GM19099 (cell line): Measurements from ENCODE around the gene ARHGAP24.

Experiments used
- POLR2A ChIP-seq: IDR thresholded peaks from 3 replicates; pipeline ENCODE4 v1.6.1; 2011; ENCODE audit warnings: low read depth; ENCODE audit not compliant: insufficient read length; ENCODE audit errors: extremely low read depth

ARHGAP24 gene

GRCh38 chr4:85715991-85716737, 241.2 kb downstream of the ARHGAP24 start:
- no peak for TF ChIP-seq POLR2A

- TF ChIP-seq POLR2A: no peak
Observed at GRCh38 chr4:85717351-85717750, 242.4 kb downstream of the ARHGAP24 start.

DNA sequence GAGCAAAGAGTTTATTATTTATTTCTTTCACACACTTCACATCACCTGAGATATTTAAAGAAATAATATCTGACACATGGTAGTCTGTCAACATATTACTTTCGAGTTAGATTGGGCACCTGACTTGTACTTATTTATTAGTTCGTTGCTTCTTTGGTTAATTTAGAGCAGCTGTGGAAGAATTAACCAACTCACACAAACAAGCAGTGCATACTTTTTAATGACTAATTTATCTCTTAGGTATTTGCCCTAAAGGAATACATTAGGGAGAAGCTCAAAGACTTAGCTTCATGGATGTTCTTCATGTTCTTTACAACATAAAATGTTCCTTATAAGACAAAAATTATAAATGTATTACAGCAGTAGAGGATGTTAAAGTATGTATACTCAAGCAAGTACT, 242.9 kb downstream of the ARHGAP24 start:
- TF ChIP-seq POLR2A: no peak

GRCh38 chr4:85720735-85721134, 245.8 kb downstream of the ARHGAP24 start:
- no peak for TF ChIP-seq POLR2A

GRCh38 chr4:85722401-85722800, 247.5 kb downstream of the ARHGAP24 start:
- TF ChIP-seq POLR2A: no peak

- no peak for TF ChIP-seq POLR2A
Observed at GRCh38 chr4:85722807-85723206, 247.9 kb downstream of the ARHGAP24 start.

DNA sequence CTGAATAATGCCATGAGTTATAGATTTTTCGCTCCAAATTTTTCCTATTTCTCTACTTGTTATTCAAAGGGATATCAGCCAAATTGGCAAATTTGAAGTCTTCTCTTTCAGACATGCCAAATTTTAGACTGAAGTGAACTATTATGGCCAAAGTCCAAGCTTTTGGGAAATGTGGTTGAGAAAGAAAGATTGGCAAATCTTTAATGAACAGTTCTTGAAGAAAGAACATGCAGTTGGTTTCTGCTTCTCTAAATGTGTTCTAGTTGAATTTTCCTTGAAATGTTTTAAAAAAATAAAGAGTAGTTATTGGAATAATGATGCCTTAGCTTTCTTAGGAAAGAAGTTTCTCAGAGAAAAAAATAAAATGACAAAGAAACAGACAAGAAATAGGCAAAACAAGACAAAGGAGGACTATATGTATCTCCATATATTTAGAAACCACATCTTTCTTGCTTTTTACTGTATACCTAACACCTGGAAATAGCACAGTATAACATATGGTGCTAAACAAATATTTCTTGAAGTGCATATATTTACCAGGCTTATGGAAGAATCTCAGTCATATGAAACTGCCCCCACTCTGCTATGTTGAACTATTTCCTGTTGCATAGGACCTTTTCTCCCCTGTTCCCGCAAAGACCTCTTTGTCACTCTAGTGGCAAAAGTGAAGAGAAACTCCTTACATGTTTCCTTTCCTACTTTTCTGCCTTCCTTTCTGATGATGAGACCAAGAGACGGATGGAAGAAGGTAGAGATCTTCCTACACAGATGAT, 250.0 kb downstream of the ARHGAP24 start:
- TF ChIP-seq POLR2A: no peak

DNA sequence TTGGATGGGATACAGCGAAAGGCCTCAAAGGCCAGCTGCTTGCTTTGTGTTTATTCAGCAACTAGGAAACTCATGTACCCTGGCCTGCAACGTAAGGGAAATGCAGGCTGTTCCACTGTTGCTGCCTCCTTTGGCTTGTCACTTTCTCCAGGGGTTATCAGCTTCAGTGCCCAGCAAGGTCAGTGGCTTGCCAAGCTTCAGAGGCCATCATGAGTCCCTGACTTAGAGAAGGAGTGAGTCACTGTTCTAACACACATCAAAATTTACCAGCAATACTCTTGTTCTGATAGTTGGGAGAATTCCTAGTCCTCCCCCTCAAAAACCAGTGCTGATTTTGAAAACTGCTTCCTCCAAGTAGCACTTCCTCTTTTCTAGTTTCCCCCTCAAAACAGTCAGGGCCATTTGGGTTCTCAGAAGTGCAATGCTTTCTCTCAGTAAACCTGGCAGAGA, 250.8 kb downstream of the ARHGAP24 start:
- TF ChIP-seq POLR2A: no peak

- no peak for TF ChIP-seq POLR2A
Observed at GRCh38 chr4:85726555-85726954, 251.6 kb downstream of the ARHGAP24 start.

GRCh38 chr4:85728464-85728863, 253.5 kb downstream of the ARHGAP24 start:
- no peak for TF ChIP-seq POLR2A

DNA sequence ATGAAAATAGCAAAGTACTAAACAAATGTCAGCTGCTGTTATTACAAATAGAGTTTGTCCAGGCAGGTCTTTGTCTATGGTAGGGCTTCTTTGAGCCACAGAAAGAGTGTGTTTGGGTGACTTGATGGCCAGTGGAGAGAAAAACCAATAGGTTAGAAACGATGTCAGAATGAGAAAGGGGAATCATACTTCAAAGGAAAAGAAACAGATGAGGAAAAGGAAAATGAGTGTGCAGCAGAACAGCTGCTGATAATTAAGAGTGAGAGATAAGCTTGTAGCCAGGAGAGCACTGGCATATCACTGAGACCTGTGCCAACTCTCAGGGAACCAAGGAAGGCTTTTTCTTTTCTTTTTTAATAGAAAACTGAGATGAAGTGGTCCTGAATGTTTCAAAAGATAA, 257.2 kb downstream of the ARHGAP24 start:
- no peak for TF ChIP-seq POLR2A

DNA sequence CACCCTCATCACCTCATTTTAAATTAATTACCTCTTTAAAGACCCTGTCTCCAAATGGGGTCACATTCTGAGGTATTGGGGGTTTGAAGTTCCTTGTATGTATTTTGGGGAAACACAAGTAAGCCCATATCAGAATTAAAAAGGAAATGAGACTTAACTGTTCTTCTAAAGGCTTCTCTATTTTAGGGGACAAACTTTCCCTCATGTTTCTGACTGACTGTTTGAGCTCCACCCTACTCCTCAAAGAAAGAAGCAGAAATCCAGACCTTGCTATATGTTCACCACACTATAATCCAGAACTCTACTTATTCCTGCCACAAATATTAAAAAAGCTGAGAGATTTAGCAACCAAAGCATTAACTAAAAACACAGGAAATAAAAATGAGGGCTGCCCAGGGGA, 258.8 kb downstream of the ARHGAP24 start:
- no peak for TF ChIP-seq POLR2A

DNA sequence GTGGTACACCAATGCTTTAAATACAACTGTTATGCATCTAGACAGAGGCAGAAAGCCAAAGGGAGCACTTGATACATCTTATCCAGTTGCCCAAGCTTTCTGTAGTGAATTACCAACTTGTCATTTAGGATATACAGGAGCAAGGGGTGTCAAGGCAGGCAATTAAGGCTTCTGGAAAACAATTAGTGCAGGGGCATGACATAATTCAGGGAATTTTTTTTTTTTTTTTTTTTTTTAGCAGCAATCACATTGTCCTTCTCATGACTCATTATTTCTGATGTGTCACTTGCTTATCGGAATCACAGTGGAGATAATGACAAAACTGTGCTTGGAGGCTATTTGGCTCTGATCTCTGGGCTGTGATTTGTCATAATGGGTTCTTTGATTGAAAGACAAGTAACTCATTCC, 259.5 kb downstream of the ARHGAP24 start:
- no peak for TF ChIP-seq POLR2A

DNA sequence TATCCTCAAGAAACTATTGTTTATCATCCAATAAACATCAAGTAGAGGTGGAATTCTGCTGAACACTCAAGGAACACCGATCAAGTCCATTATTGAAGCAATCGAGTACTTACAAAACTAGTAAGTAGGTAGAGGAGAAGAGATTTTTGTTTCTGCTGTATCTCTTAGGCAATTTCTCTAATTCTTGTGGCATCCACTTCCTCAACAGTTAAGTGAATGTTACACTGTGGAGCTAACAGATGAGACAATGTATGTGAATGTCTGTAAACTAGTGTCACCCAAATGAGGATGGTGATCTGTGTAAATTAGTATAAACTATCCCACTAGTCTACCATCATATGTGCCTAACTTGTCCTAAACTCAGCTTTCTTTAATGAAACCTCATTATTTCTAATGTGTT, 261.6 kb downstream of the ARHGAP24 start:
- no peak for TF ChIP-seq POLR2A

DNA sequence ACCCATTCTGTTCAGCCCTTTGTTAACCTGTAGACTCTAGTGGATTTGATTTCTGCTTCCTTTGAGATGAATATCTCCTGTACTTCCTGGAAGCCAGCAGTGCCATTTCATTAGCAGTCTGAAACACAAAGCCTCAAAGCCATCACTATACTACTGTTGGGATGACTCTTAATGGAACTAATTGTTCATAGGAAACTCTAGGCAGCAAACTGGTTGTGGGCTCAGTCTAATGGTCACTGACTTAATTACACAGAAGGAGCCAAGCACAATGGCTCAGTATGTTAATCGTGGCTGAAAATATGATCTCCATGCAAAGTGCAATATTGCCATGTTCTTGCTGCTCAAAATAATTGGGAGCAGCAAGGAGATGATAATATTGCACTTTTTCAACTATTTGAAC, 262.3 kb downstream of the ARHGAP24 start:
- TF ChIP-seq POLR2A: no peak

- no peak for TF ChIP-seq POLR2A
Observed at GRCh38 chr4:85738721-85739120, 263.8 kb downstream of the ARHGAP24 start.

- TF ChIP-seq POLR2A: no peak
Observed at GRCh38 chr4:85740431-85740861, 265.5 kb downstream of the ARHGAP24 start.

GRCh38 chr4:85741381-85741780, 266.4 kb downstream of the ARHGAP24 start:
- no peak for TF ChIP-seq POLR2A
